MM.1S (cell line): Measurements from ENCODE around the gene ELK3.

Experiments
- DNase-seq: peaks from one replicate; pipeline ENCODE4 v3.0.0-alpha.2; 2015
- H2AFZ ChIP-seq: fragments of 300-600 bp; sonication (generic); 2 replicates; pipeline ENCODE4 v1.6.0; 2016; ENCODE audit warnings: antibody characterized with exemption, low read length
- H3F3A ChIP-seq: fragments of 300-600 bp; sonication (generic); 2 replicates; pipeline ENCODE4 v1.6.1; 2016; ENCODE audit warnings: mild to moderate bottlenecking, antibody characterized with exemption, low read length, moderate library complexity, mixed read lengths; ENCODE audit not compliant: insufficient read depth
- H3K27ac ChIP-seq: fragments of 300-600 bp; sonication (generic); 2 replicates; pipeline ENCODE4 v1.5.1; 2016; ENCODE audit warnings: mild to moderate bottlenecking, low read length
- H3K27me3 ChIP-seq: fragments of 300-600 bp; sonication (generic); replicated peaks from 2 replicates; pipeline ENCODE4 v1.6.0; 2016; ENCODE audit warnings: low read length; ENCODE audit not compliant: insufficient read depth
- H3K36me3 ChIP-seq: fragments of 300-600 bp; sonication (generic); replicated peaks from 2 replicates; pipeline ENCODE4 v1.6.1; 2016; ENCODE audit warnings: mild to moderate bottlenecking, low read length, mixed read lengths; ENCODE audit not compliant: insufficient read depth
- H3K4me1 ChIP-seq: fragments of 300-600 bp; sonication (generic); 2 replicates; pipeline ENCODE4 v1.6.1; 2016; ENCODE audit warnings: low read length, mixed read lengths
- H3K4me2 ChIP-seq: fragments of 300-600 bp; sonication (generic); 2 replicates; pipeline ENCODE4 v1.6.0; 2016; ENCODE audit warnings: low read depth, low read length
- H3K4me3 ChIP-seq: fragments of 300-600 bp; sonication (generic); 2 replicates; pipeline ENCODE4 v1.5.1; 2016; ENCODE audit warnings: low read length, mixed read lengths
- H3K79me2 ChIP-seq: fragments of 300-600 bp; sonication (generic); 2 replicates; pipeline ENCODE4 v1.6.1; 2016; ENCODE audit warnings: mixed run types, low read length, mixed read lengths
- H3K9ac ChIP-seq: fragments of 300-600 bp; sonication (generic); 2 replicates; pipeline ENCODE4 v1.6.1; 2016; ENCODE audit warnings: low read length, mixed read lengths
- H3K9me2 ChIP-seq: fragments of 300-600 bp; sonication (generic); replicated peaks from 2 replicates; pipeline ENCODE4 v1.6.1; 2016; ENCODE audit warnings: mild to moderate bottlenecking, low read length, mixed read lengths; ENCODE audit not compliant: insufficient read depth
- H3K9me3 ChIP-seq: fragments of 300-600 bp; sonication (generic); replicated peaks from 2 replicates; pipeline ENCODE4 v1.6.1; 2016; ENCODE audit warnings: mild to moderate bottlenecking, low read length, mixed read lengths; ENCODE audit not compliant: insufficient read depth
- H4K20me1 ChIP-seq: fragments of 300-600 bp; sonication (generic); 2 replicates; pipeline ENCODE4 v1.6.1; 2016; ENCODE audit warnings: mild to moderate bottlenecking, low read length, moderate library complexity, mixed read lengths; ENCODE audit not compliant: insufficient read depth
- CTCF ChIP-seq: fragments of 300-600 bp; sonication (generic); IDR thresholded peaks from 2 replicates; pipeline ENCODE4 v1.5.1; 2016; ENCODE audit warnings: antibody characterized with exemption, low read length, mixed read lengths
- EZH2 ChIP-seq: fragments of 300-600 bp; sonication (generic); optimal IDR thresholded peaks from 2 replicates; pipeline ENCODE3; 2017; ENCODE audit warnings: low read depth, mild to moderate bottlenecking, antibody characterized with exemption, low read length, mixed read lengths
- EZH2phosphoT487 ChIP-seq: fragments of 300-600 bp; sonication (generic); IDR thresholded peaks from 2 replicates; pipeline ENCODE4 v1.6.1; 2018; ENCODE audit warnings: antibody characterized with exemption, low read length

The ELK3 gene

GRCh38 chr12:96219700-96220206 is 25.6 kb downstream of the ELK3 start:
- Histone ChIP-seq H3K9ac (no peak overlapping the region), H3K9me3 (no peaks in the 10 kb centered on the region), H4K20me1 (no peaks in the 10 kb centered on the region; the same call in 1 of the 2 replicates), H3K79me2 (peaks cover 99% of the 10 kb centered on the region), H3K36me3 (no peaks in the 10 kb centered on the region), H3K9me2 (no peaks in the 10 kb centered on the region), H3K4me2 (no peak overlapping the region), H3K27ac (no peak overlapping the region), H3K4me3 (no peak overlapping the region), H3K4me1 (peaks cover 4% of the 10 kb centered on the region), H3F3A (peaks cover 4% of the 10 kb centered on the region), H3K27me3 (no peaks in the 10 kb centered on the region), H2AFZ (no peak overlapping the region)
- DNase-seq, result no peak
- no peak for TF ChIP-seq EZH2

DNA sequence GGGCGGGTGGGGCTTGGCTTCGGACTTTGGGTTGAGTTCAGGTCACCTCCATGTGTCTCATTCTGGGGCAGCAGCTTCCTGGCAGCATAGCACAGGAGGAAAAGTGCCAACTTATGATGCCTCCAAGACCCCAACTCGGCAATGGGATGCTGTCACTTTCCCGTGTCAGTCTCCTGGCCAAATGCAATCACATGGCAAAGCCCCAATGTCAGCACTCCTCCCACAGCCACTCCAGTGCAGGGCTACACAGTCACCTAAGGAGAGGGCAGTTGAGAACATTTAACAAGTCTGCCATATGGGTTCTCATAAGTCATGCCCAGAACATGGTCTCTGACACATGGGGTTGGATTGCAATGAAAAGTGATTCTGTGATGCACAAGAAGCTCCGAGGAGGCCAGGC is 26.7 kb downstream of the ELK3 start:
- no peak for DNase-seq
- no peak overlapping the region for H2AFZ ChIP-seq
- no peak overlapping the region for H3K27ac ChIP-seq
- H3F3A ChIP-seq, result no peaks in the 10 kb centered on the region
- H3K79me2 ChIP-seq, result peaks cover 99% of the 10 kb centered on the region
- TF ChIP-seq EZH2phosphoT487, result no peak
- no peaks in the 10 kb centered on the region for H3K9me3 ChIP-seq
- H3K4me3 ChIP-seq, result no peak overlapping the region
- H3K27me3 ChIP-seq, result no peaks in the 10 kb centered on the region
- H3K4me2 ChIP-seq, result no peak overlapping the region
- H3K4me1 ChIP-seq, result no peaks in the 10 kb centered on the region
- no peaks in the 10 kb centered on the region for H3K36me3 ChIP-seq
- no peak overlapping the region for H3K9ac ChIP-seq
- no peaks in the 10 kb centered on the region for H3K9me2 ChIP-seq
- H4K20me1 ChIP-seq, result no peaks in the 10 kb centered on the region; the same call in 1 of the 2 replicates

DNA sequence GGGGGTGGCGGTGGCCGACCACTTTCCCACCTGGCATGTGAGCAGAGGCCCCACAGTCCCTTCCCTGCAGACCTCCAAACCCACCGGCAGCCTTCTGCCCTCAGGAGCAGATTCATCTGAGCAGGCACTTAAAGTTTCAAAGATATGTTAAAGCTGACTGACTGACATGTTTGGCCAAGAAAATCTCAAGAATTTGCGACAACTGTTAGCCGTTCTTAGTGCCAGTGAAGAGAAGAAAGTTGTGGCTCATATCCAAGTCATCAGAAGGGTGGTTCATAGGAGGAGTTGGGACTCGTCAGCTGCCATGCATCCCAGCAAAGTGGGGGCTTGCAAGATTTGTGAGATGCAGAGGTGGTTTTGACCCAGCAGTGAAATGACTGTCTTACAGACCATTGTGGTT is 27.2 kb downstream of the ELK3 start:
- no peak overlapping the region for H3K9ac ChIP-seq
- H3K4me1 ChIP-seq, result no peaks in the 10 kb centered on the region
- no peaks in the 10 kb centered on the region for H3F3A ChIP-seq
- no peak overlapping the region for H3K27ac ChIP-seq
- H3K4me2 ChIP-seq, result no peak overlapping the region
- H3K36me3 ChIP-seq, result no peaks in the 10 kb centered on the region
- DNase-seq, result no peak
- peaks cover 99% of the 10 kb centered on the region for H3K79me2 ChIP-seq
- H3K27me3 ChIP-seq, result no peaks in the 10 kb centered on the region
- no peaks in the 10 kb centered on the region for H3K9me3 ChIP-seq
- no peaks in the 10 kb centered on the region; the same call in 1 of the 2 replicates for H4K20me1 ChIP-seq
- no peak overlapping the region for H2AFZ ChIP-seq
- no peak overlapping the region for H3K4me3 ChIP-seq
- no peaks in the 10 kb centered on the region for H3K9me2 ChIP-seq
- TF ChIP-seq CTCF (no peak), EZH2phosphoT487 (no peak), EZH2 (no peak)

- H3K9me2 ChIP-seq, result no peaks in the 10 kb centered on the region
- no peaks in the 10 kb centered on the region for H3K4me1 ChIP-seq
- H4K20me1 ChIP-seq, result no peaks in the 10 kb centered on the region; the same call in 1 of the 2 replicates
- H3K4me3 ChIP-seq, result no peak overlapping the region
- no peaks in the 10 kb centered on the region for H3K9me3 ChIP-seq
- no peak overlapping the region for H3K9ac ChIP-seq
- no peak for TF ChIP-seq EZH2phosphoT487
- TF ChIP-seq CTCF, result no peak
- TF ChIP-seq EZH2, result no peak
- no peak overlapping the region for H3K4me2 ChIP-seq
- peaks cover 97% of the 10 kb centered on the region for H3K79me2 ChIP-seq
- H3K27me3 ChIP-seq, result no peaks in the 10 kb centered on the region
- H3K27ac ChIP-seq, result no peak overlapping the region
- no peaks in the 10 kb centered on the region for H3F3A ChIP-seq
- no peak overlapping the region for H2AFZ ChIP-seq
- no peak for DNase-seq
- peaks cover 1% of the 10 kb centered on the region; the same call in 1 of the 2 replicates for H3K36me3 ChIP-seq
Observed at GRCh38 chr12:96223411-96224218, 29.4 kb downstream of the ELK3 start.
